Suppressor macrophage (primary cell): ENCODE data around the gene PHF1.

Experiments used
- DNase-seq, 4 experiments: peaks; one replicate each; pipeline ENCODE4 v3.0.0-alpha.2; 2020 to 2022

The PHF1 gene

DNA sequence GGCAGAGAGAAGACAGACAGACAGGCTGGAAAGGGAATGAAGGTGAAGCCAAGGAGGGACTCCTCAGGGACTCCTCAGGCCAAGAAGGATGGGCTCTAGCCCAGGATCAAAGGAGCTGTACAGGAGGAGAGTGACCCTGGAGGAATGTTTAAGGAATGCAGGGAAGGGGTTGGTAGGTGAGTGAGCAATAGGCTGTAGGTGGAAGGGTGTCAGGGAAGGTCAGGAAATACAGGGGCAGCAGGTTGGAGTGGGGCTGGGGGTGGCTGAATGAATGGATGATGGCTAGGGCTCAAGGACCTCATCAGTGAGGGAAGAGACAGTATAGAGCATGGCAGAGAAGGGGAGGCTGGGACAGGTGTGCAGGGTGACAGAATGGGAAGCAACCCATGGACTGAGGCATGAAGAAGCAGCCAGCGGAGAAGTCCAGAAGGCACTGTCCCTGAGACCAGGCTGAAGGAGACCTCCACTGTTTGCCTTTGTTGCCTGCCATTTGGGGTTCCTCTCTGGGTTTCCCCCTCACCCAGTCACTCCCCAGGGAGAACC is 22.3 kb downstream of the PHF1 start:
- no peak for DNase-seq

DNA sequence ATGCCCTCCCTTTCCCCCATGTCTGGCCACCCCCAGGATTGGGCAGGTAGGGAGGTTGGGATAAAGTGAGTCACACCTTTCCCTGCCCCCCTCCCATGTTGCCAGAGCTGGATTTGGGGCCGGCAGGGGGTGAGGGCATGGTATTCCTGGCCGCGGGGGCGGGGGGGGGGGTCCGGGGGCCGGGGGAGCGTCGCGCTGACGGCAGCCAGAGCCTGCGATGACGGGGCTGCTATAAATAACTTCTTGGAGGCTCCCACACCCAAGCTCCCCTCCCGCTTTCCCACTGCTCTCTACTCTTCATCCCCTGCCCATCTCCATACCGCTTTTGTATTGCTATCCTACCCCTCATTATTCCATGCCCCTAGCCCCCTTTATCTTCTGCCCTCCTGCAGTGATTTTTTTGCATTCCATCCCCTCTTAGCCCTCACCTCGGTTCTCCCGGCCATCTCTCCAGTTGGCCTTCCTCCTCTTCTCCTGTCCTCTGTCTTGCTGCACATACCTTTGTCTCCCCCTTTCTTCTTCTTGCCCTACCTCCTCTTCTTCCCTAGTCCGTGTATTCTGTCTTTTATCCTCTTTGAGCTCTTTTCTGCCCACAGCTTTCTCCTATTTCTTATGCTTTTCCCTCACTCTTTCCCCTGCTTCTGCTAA is 22.9 kb downstream of the PHF1 start:
- DNase-seq: no peak

DNA sequence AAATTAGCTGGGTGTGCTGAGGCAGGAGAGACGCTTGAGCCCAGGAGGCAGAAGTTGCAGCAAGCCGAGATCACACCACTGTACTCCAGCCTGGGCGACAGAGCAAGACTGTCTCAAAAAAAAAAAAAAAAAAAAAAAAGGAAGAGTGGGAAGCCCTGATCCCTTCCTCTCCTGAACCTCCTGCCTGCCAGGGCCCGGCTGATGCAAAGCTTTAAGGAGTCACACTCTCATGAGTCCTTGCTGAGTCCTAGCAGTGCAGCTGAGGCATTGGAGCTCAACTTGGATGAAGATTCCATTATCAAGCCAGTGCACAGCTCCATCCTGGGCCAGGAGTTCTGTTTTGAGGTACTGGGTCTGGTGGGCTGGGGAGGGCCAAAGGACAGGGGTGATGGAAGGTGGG is 24.1 kb downstream of the PHF1 start:
- peak; percentile 71 to 89 (median 84) for DNase-seq

DNA sequence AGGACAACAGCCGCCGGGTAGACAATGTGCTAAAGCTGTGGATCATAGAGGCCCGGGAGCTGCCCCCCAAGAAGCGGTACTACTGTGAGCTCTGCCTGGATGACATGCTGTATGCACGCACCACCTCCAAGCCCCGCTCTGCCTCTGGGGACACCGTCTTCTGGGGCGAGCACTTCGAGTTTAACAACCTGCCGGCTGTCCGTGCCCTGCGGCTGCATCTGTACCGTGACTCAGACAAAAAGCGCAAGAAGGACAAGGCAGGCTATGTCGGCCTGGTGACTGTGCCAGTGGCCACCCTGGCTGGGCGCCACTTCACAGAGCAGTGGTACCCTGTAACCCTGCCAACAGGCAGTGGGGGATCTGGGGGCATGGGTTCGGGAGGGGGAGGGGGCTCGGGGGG is 26.9 kb downstream of the PHF1 start:
- DNase-seq: no peak

DNA sequence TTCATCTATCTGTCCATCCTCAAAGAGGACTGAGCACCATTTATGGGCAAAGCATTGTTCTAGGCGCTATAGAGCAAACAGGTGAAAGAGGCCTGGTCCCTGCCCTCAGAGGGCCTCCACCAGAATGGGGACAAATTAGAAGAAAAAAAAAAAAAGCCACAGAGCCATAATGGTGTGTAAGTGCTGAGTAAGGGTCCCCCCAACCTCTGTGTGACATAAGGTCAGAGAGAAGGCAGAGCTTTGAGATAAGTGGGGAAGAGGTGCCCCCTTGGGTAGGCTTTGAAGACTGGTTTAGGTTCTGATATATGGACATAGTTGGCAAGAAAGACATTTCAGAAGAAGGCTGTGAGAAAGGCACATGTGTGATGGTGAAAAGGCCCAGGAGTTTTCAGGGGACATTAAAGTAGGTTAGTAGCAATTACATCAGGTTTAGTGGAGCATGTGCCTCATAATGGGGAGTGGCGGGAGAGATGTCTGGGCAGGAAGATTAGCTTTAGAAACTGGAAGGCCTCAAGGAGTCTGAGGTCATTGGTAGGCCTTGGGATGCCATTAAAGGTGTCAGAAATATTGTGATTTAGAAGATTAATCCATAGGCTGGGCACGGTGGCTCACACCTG is 28.3 kb downstream of the PHF1 start:
- no peak for DNase-seq

DNA sequence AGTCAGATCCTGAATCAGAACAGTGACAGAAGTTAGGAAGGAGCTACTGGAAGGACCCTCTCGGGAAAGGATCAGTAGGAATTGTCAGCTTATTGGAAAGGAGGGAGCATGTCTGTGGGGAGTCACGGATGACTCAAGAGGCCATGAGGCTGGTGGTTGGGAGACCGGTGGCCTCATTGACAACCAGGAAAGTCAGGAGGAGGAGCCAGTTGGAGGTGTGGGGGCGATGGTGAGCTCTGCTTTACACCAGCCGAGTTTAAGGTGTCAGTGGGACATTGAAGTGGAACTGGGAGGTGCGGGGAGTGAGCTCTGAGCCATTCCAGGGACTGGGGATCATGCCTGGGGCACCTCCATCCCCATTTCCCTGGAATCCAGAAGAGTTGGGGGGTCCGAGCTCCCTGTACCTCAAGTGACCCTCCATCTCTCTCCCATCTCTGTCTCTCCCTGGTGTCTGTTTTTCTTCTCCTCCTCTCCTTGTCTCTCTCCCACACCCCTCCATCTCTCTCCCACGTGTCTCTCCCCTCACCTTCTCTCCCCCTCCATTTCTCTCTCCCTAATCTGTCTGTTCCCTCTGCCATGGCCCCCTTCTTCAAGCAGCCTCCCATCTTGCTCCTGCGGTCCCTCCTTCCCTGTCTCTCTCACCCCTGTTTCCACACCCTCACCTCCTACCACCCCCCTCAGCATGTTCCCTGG is 29.3 kb downstream of the PHF1 start:
- DNase-seq: no peak

DNA sequence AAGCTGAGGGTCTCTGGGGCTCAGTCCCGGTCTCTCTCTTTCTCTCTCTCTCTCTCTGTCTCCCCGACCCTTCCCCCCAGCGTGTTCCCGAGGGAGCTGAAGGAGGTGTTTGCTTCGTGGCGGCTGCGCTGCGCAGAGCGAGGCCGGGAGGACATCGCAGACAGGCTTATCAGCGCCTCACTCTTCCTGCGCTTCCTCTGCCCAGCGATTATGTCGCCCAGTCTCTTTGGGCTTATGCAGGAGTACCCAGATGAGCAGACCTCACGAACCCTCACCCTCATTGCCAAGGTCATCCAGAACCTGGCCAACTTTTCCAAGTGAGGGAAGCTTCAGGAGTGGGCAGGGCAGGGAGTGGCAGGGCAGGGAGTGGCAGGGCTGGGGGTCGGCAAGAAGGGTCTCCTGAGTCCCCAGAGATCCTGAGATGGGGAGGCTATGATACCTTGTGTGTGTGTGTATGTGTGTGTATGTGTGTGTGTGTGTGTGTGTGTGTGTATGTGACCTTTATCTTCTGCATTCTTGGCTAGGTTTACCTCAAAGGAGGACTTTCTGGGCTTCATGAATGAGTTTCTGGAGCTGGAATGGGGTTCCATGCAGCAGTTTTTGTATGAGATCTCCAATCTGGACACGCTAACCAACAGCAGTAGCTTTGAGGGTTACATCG is 30.0 kb downstream of the PHF1 start:
- no peak for DNase-seq

DNA sequence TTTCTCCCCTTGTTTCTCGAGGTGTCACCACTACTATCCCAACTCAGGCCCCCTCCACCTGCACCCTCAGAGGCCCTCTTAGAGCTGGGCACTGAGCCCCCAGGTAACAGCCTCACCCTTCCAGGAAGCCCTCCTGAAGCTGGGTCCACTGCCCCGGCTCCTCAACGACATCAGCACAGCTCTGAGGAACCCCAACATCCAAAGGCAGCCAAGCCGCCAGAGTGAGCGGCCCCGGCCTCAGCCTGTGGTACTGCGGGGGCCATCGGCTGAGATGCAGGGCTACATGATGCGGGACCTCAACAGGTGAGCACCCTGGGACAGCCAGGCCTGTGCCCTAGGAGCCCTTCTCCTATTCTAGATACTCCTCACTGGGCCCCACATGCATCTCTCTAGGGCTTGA is 30.6 kb downstream of the PHF1 start:
- no peak for DNase-seq

DNA sequence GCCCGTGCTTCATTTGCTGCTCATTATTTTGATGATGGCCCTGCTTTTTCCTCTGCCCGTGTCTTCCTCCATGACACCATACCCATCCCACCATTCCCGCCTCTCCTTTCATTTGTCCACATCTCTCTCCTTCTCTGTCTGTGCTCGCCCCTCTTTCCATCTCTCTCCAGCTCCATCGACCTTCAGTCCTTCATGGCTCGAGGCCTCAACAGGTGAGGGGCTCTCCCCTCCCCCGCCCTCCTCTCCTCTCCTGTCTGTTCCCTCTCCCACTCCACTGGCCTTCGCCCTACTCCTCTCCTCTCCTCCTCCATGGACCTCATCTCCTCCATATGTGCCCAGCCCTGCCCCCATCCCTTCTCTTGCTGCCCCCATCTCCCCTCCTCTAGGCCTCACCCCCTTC is 31.5 kb downstream of the PHF1 start:
- no peak for DNase-seq

DNA sequence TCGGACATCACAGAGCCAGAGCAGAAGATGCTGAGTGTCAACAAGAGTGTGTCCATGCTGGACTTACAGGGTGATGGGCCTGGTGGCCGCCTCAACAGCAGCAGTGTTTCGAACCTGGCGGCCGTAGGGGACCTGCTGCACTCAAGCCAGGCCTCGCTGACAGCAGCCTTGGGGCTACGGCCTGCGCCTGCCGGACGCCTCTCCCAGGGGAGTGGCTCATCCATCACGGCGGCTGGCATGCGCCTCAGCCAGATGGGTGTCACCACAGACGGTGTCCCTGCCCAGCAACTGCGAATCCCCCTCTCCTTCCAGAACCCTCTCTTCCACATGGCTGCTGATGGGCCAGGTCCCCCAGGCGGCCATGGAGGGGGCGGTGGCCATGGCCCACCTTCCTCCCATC is 32.2 kb downstream of the PHF1 start:
- DNase-seq: no peak

DNA sequence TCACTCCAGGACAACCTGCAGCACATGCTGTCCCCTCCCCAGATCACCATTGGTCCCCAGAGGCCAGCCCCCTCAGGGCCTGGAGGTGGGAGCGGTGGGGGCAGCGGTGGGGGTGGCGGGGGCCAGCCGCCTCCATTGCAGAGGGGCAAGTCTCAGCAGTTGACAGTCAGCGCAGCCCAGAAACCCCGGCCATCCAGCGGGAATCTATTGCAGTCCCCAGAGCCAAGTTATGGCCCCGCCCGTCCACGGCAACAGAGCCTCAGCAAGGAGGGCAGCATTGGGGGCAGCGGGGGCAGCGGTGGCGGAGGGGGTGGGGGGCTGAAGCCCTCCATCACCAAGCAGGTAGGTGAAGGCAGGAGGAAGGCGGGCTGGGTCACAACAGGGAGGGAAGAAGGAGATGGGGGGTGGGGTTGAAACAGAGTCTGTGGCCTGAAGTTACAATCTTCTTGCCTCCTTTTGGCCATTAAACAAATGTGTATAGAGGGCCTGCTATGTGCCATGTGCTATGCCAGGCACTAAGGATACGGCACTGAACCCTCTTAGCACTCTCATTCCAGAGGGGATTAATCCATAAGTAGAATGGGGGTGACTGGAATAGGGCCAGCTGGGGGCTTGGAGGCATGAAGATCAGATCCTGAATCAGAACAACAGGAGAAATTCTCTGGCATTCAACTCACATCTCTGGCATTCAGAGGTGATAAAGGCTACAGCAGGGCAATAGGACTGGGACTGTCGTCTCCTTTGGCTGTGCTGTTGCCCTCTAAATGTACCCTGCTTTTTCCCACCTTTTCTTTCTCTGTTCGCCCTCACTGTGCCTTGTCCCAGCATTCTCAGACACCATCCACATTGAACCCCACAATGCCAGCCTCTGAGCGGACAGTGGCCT is 33.0 kb downstream of the PHF1 start:
- DNase-seq: no peak

DNA sequence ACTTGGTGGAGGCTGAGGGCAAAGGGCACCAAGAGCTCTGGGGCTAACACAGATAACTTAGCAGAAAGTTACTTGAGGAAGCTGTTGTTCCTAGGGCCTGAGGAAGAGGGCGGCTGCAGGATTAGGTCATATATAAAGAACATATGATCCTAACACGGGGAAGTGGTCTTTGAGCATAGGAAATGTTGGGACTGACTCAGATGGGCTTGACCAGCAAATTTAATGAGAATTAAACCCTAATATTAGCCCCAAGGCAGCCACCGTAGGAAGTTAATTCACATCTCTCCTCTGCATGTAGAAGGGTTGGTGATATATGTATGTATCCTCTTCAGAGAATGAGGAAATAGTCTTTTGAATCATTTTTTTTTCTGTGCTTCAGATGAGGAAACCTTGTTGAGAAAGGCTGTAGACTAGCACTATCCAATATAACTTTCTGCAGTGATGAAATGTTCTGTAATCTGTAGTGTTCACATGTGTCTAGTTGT is 34.3 kb downstream of the PHF1 start:
- DNase-seq: peak; percentile 64 to 91 (median 82)

DNA sequence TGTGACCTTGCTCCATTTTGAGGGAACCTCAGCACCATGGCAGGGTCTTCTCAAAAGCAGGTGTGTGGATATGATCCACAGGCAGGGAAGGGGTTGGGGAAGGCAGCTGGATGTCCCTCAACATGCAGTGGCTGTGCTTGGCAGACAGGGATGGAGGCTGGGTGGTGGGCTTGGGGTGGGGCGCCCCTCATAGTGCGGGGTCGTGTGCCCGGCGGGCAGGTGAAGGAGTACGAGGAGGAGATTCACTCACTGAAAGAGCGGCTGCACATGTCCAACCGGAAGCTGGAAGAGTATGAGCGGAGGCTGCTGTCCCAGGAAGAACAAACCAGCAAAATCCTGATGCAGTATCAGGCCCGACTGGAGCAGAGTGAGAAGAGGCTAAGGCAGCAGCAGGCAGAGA is 35.5 kb downstream of the PHF1 start:
- no peak for DNase-seq

DNA sequence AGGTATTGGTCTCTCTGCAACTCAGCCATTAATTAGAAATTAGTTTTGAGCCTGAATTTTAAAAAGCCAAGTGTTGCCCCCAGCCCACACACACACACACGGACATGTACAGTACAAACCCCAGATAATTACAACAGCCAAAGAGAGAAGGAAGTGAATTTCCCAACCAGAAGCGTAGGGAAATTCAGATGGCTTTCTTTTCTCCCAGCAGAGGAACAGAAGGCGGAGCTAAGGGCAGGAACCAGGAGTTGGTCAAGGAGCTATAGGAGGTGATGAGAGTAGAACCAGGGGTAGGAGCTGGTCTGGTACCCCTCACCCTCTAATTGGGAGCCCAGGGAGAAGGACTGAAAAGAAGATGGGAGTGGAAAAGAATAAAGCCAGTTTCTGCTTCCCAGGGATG is 39.6 kb downstream of the PHF1 start:
- peak; percentile 57 to 86 (median 80) for DNase-seq

DNA sequence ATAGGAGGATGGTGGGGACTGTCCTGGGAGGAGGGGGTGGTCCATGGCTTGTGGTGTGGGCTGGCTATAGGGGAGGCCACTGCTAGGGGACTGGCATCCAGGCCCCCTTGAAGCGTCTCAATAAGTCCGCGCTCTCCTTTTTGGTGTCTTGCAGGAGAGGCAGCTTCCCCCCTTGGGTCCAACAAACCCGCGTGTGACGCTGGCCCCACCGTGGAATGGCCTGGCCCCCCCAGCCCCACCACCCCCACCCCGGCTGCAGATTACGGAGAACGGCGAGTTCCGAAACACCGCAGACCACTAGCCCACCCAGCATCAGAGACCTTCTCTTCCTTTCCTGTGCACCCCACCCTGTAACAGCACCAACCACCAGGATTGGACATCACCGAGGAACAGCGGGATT is 40.8 kb downstream of the PHF1 start:
- DNase-seq: no peak

DNA sequence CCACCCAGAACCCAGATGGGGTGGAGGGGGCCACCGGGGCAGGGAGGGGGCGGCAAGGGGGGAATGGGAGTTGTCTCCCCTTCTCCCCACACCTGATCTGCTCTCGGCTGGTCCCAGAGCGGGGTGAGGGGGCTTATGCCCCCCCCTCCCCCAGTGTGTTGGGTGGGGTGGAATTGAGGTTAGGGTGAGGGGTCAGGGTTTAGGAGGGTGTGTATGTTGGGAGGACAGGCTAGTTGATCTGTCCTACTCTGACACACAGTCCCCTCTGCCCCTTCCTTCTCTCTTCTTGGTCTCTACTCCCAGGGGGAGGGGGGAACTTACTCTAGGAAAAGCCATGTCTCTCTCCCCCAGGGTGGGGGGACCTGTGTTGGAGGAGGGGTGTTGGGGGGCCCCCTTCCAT is 41.7 kb downstream of the PHF1 start:
- DNase-seq: no peak

DNA sequence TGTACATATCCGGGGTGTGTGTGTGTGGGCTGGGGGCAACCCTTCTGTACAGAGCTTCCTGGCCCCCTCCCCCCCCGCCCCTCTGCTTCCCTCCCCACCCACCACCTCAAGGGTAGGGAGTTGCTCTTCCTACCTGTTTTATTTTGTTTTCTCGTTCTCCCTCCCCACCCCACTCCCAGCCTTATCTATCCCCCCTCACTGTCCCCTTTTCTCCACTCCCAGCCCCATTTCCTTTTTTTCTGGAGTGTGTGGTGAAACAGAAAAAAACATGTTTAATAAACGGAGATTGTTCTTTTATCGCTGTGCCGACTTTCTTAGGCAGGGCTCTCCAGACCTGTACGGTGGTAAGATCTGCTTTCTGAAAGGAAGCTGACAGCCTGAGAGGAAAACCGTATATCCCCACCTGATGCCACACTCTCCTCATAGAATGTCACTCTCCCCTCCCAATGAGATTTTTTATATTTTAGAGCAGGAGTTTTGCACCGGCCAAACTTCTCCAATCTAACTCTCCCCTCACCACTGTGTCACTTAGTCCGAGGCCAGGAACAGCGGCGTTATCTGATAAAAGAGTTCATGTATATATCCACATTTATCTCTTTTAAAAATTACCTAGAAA is 42.7 kb downstream of the PHF1 start:
- no peak for DNase-seq

DNA sequence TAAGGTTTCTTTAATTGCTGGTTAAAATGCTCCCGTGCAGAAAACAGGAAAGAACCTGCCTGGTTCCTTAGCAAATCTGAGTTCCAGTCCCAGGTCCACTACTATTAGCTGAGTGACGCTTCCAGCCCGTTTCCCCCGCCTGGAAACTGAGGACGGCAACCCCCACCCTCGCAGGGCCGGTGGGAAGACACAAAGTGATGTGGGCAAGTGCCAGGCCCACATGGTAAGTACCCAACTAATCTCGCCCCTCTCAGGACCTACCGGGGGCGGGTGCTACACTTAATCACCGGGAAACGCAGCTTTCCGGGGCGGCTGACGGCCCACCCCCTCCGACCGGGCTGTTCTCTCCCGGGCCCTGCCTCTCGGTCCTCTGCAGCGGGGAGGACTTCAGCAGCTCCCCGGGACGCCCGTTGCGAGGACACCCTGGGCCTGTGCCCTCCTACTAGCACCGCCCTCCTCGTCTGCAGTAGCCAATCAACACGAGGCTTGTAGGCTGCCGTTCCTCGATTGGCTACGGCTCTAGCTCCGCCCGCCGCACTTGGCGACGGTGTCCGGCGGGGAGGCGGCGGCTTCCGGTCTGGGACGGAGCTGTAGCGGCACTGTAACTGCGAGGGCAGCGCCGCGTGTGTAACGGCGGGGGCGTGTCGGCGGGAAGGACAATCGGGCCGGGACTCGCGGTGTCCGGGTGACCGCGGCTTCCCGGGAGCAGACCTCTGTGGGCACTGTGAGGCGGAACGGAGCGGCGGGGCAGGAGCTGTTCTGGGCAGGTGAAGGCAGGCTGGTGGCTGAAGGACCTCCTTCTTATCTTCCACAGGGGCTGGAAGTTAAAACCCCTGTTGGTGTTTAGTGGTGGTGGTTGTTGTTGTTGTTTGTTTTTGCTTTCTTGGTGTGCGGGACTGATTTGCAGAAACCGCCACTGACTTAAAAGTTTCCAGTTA is 43.5 kb downstream of the PHF1 start, which contains the start of gene ZBTB9:
Gene ZBTB9 (plus strand): TSS at position 568 of the 938 bp plus-strand sequence. CDS start 525 bp downstream, outside the sequence.
- peak; percentile 97 to 99 (median 98) for DNase-seq

DNA sequence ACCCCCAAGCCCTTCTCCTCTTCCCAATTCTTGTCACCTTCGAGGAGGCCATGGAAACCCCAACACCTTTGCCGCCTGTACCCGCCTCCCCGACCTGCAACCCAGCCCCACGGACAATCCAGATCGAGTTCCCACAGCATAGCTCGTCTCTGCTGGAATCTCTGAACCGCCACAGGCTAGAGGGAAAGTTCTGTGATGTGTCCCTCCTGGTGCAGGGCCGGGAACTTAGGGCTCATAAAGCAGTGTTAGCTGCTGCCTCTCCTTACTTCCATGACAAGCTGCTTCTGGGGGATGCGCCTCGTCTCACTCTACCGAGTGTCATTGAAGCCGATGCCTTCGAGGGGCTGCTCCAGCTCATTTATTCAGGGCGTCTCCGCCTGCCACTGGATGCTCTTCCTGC is 44.2 kb downstream of the PHF1 start:
- no peak for DNase-seq

DNA sequence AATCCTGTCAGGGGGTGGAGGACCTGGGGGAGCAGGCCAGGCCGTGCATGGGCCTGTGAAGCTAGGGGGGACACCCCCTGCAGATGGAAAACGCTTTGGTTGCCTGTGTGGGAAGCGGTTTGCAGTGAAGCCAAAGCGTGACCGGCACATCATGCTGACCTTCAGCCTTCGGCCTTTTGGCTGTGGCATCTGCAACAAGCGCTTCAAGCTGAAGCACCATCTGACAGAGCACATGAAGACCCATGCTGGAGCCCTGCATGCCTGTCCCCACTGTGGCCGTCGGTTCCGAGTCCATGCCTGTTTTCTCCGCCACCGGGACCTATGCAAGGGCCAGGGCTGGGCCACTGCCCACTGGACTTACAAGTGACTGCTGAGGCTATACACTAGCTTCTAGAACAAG is 45.3 kb downstream of the PHF1 start:
- no peak for DNase-seq
